Measurements from ENCODE around the gene PRKCE.

Gene PRKCE

DNA sequence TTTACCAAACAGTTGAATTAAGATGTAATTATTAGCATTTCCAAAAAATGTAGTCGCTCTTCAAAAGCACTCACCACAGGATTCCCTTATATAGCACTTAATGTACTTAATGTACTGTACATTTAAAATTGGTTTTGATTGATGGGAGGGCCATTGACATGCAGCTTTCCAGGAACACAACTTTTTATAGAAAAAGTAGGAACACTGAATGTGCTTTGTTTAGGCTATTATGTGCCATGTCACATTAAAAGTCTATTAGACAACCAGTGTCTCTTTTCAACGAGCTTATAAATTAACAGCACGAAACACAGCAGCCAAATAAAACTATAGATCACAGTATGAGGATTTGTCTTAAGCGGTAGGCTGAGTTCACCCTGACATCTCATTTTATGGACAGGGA, 301.1 kb downstream of the PRKCE start:
- Histone ChIP-seq H3K27ac (ENCODE audit: low read length) (no peak overlapping the region), H3K36me3 (ENCODE audit: control insufficient read depth in 2 of 2, insufficient read depth in 2 of 2, low read length in 2 of 2) (no peaks in the 10 kb centered on the region), H3K4me1 (ENCODE audit: control insufficient read depth, insufficient read depth, low read length) (no peaks in the 10 kb centered on the region), H3K27me3 (ENCODE audit: control insufficient read depth in 1 of 2, insufficient read depth in 2 of 2, low read length in 2 of 2) (no peaks in the 10 kb centered on the region), H3K4me3 (ENCODE audit: low read length in 2 of 2) (no peak overlapping the region), H3K9ac (ENCODE audit: low read length in 2 of 2) (no peak overlapping the region), H3K9me3 (ENCODE audit: control insufficient read depth in 2 of 2, low read length in 2 of 2) (no peaks in the 10 kb centered on the region)

DNA sequence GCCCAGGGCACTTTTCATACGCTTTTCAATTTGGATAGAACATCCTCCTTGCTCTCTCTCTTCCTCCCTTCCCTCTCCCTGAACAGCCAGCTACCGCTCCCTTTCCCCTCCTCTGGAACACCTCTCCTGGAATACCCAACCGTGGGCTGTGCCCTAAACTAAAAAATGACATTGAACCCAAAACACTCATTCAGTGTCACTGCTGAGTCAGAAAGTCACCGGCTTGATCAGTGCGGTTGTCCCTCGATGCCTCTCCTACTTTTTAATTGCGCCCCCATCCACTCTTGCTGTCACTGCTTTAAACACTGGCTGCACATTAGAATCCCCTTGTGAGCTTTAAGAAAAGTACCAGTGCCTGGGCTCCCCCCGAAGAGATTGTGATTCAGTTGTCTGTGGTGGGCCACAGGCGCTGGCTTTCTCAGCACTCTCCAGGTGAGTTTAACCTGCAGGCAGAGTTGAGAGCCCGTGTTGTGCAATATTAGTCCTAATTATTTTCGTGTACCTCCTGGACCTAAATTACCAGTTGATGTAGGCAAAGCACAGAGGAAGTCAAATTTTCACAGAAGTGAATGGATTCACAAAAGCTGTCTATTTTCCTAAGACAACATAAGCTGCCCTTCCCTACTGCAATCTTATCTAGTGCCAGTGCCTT, 302.0 kb downstream of the PRKCE start:
- no peak overlapping the region for H3K27ac ChIP-seq (ENCODE audit: low read length)
- no peaks in the 10 kb centered on the region for H3K4me1 ChIP-seq (ENCODE audit: control insufficient read depth, insufficient read depth, low read length)
- no peak overlapping the region for H3K4me3 ChIP-seq (ENCODE audit: low read length in 2 of 2)
- H3K9me3 ChIP-seq (ENCODE audit: control insufficient read depth in 2 of 2, low read length in 2 of 2), result no peaks in the 10 kb centered on the region
- no peaks in the 10 kb centered on the region for H3K36me3 ChIP-seq (ENCODE audit: control insufficient read depth in 2 of 2, insufficient read depth in 2 of 2, low read length in 2 of 2)
- H3K27me3 ChIP-seq (ENCODE audit: control insufficient read depth in 1 of 2, insufficient read depth in 2 of 2, low read length in 2 of 2), result no peaks in the 10 kb centered on the region
- H3K9ac ChIP-seq (ENCODE audit: low read length in 2 of 2), result no peak overlapping the region

DNA sequence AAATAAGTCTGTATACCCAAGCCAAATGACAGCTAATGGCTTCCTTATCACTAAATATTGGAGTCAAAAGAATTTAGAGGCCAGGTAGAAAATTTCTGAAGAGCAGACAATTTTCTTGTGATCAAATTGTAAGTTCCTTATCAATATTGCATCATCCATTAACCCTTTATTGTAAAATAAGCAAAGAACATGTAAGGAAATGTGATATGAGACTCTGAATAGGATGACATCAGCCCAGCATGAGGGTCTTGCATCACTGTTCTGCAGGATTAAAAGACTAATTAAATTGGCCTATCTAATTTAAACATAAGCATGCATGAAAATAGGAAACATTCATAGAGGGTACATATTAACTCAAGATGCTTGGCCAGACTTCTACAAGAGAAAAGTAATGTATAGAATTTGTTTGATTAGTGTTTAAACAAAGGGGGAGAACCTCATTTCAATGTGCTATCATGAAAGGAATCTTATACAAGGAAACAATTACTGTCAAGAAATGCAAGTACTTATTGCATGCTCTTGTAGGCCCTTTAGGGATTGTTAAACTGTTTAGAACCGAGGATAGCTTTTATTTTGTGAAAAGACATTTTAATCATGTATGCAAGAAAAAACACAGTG, 302.9 kb downstream of the PRKCE start:
- no peaks in the 10 kb centered on the region for H3K9me3 ChIP-seq (ENCODE audit: control insufficient read depth in 2 of 2, low read length in 2 of 2)
- no peaks in the 10 kb centered on the region for H3K36me3 ChIP-seq (ENCODE audit: control insufficient read depth in 2 of 2, insufficient read depth in 2 of 2, low read length in 2 of 2)
- no peak overlapping the region for H3K27ac ChIP-seq (ENCODE audit: low read length)
- H3K4me1 ChIP-seq (ENCODE audit: control insufficient read depth, insufficient read depth, low read length), result no peaks in the 10 kb centered on the region
- H3K4me3 ChIP-seq (ENCODE audit: low read length in 2 of 2), result no peak overlapping the region
- no peaks in the 10 kb centered on the region for H3K27me3 ChIP-seq (ENCODE audit: control insufficient read depth in 1 of 2, insufficient read depth in 2 of 2, low read length in 2 of 2)
- no peak overlapping the region for H3K9ac ChIP-seq (ENCODE audit: low read length in 2 of 2)

DNA sequence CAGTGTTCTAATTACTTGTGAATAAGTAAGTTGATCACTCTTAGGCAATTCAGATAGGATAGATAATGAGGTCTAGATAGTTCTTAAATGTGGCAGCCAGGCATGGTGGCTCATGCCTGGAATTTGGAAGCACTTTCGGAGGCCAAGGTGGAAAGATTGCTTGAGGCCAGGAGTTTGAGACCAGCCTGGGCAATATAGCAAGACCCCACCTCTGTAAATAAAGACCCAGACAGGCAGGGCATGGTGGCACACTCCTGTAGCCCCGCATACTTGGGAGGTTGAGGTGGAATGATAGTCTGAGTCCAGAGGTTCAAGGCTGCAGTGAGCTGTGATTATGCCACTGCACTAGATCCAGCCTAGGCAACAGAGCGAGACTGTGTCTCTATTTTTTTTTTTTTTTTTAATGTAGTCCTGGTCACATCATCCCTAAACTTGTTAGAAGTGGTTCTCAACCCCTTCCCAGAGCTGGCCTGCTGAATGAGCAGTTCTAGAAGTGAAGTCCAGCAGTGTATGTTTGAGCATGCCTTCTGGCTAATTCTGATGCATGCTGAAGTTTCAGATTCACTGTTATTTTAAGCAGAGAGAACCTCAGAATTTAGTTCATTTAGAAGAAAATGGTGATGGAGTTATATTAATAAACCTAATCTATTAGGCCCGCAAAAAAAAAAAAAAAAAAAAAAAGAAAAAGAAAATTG, 306.2 kb downstream of the PRKCE start:
- H3K9ac ChIP-seq (ENCODE audit: low read length in 2 of 2), result no peak overlapping the region
- no peak overlapping the region for H3K27ac ChIP-seq (ENCODE audit: low read length)
- no peak overlapping the region for H3K4me3 ChIP-seq (ENCODE audit: low read length in 2 of 2)
- peaks cover 23% of the 10 kb centered on the region for H3K4me1 ChIP-seq (ENCODE audit: control insufficient read depth, insufficient read depth, low read length)
- no peaks in the 10 kb centered on the region for H3K27me3 ChIP-seq (ENCODE audit: control insufficient read depth in 1 of 2, insufficient read depth in 2 of 2, low read length in 2 of 2)
- H3K9me3 ChIP-seq (ENCODE audit: control insufficient read depth in 2 of 2, low read length in 2 of 2), result no peaks in the 10 kb centered on the region
- H3K36me3 ChIP-seq (ENCODE audit: control insufficient read depth in 2 of 2, insufficient read depth in 2 of 2, low read length in 2 of 2), result no peaks in the 10 kb centered on the region

DNA sequence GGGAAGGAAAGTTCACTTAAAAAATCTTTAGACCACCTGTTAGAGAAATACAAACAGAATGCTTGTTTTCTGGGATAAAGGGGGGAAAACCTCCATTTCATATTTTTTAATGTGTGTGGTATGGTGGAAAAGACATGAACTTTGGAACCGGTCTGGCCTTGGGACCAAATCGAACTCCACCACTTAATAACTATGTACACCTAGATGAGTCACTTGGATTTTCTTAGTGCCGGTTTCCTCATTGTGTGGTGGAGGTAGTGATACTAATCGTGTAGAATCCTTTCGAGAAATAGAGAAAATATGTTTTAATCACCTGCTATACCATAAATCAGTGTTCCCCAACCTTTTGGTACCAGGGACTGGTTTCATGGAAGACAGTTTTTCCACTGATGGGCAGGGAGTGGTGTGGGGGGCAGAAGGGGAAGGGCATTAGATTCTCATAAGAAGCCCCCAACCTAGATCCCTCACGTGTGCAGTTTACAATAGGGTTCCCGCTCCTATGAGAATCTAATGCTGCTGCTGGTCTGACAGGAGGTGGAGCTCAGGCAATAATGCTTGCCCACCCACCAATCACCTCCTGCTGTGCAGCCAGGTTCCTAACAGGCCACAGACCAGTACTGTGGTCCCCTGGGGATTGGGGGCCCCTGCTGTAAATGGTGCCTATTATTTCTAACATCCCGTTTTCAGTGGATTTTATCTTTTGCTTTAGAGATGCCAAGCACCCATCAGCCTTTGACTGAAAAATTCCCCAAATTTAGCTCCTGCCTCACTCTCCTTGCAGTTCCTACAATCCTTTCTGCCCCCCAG, 308.8 kb downstream of the PRKCE start:
- H3K9me3 ChIP-seq (ENCODE audit: control insufficient read depth in 2 of 2, low read length in 2 of 2), result no peaks in the 10 kb centered on the region
- H3K36me3 ChIP-seq (ENCODE audit: control insufficient read depth in 2 of 2, insufficient read depth in 2 of 2, low read length in 2 of 2), result no peaks in the 10 kb centered on the region
- H3K9ac ChIP-seq (ENCODE audit: low read length in 2 of 2), result no peak overlapping the region
- H3K4me3 ChIP-seq (ENCODE audit: low read length in 2 of 2), result no peak overlapping the region
- H3K4me1 ChIP-seq (ENCODE audit: control insufficient read depth, insufficient read depth, low read length), result peaks cover 35% of the 10 kb centered on the region
- no peak overlapping the region for H3K27ac ChIP-seq (ENCODE audit: low read length)
- no peaks in the 10 kb centered on the region for H3K27me3 ChIP-seq (ENCODE audit: control insufficient read depth in 1 of 2, insufficient read depth in 2 of 2, low read length in 2 of 2)

DNA sequence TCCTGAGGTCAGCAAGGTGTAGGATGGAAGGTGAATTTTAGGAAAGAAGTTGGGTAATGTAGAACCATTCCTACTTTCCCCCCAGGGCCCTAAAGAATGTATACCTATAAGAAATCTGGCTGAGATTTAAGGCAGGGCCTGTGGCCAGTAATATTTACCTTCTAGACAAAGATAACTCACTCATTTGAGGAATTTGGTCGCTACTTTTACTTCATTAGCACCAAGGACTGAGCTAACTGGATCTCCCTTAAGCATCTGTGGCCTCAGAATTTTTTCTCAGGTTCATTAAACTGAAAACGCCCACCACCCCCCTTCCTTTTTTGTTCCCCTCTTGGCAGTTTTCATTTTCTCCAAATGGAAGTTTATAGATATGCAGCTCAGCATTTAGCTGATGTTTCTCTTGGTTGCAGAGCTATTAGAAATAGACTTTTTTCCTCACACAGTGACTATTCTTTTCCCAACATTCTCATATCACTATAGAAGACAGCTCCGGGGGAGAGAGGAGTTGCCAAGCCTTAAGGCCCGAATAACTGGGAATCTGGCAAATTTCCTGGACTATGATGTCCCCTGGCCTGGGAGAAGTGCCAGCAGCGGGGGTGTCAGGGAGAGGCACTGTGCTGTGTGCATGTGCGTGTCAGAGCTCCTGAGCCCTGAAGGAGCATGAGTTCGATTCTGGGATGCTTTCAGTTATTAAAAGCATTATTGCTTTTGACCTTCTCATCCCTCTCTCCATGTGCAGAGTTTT, 310.9 kb downstream of the PRKCE start:
- Histone ChIP-seq H3K9me3 (ENCODE audit: control insufficient read depth in 2 of 2, low read length in 2 of 2) (no peaks in the 10 kb centered on the region), H3K27me3 (ENCODE audit: control insufficient read depth in 1 of 2, insufficient read depth in 2 of 2, low read length in 2 of 2) (no peaks in the 10 kb centered on the region), H3K27ac (ENCODE audit: low read length) (peak overlapping the region; percentile 31), H3K4me1 (ENCODE audit: control insufficient read depth, insufficient read depth, low read length) (peaks cover 35% of the 10 kb centered on the region), H3K36me3 (ENCODE audit: control insufficient read depth in 2 of 2, insufficient read depth in 2 of 2, low read length in 2 of 2) (no peaks in the 10 kb centered on the region), H3K9ac (ENCODE audit: low read length in 2 of 2) (no peak overlapping the region), H3K4me3 (ENCODE audit: low read length in 2 of 2) (peak overlapping the region in 1 of 2 donors; percentile 44)

DNA sequence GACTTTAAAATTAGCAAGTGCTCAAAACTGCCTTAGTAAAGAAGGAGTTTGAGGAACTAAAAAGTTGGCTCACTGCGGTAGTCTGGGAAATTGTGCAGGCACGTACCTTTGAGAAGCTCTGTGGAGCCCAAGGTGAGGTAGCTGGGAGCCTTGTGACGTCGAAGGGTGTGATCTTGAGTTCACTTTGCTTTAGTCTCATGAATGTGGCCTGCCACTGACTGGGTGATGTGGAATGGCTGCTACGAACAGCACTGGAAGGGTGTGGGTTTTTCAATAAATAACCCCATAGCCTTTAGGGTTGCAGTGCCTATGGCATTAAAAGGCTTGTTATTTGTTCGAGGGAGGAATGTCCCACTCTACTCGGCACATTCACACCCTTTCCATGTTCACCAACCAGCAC, 312.3 kb downstream of the PRKCE start:
- Histone ChIP-seq H3K9me3 (ENCODE audit: control insufficient read depth in 2 of 2, low read length in 2 of 2) (no peaks in the 10 kb centered on the region), H3K4me3 (ENCODE audit: low read length in 2 of 2) (no peak overlapping the region), H3K27ac (ENCODE audit: low read length) (no peak overlapping the region), H3K4me1 (ENCODE audit: control insufficient read depth, insufficient read depth, low read length) (peaks cover 37% of the 10 kb centered on the region), H3K36me3 (ENCODE audit: control insufficient read depth in 2 of 2, insufficient read depth in 2 of 2, low read length in 2 of 2) (no peaks in the 10 kb centered on the region), H3K9ac (ENCODE audit: low read length in 2 of 2) (no peak overlapping the region), H3K27me3 (ENCODE audit: control insufficient read depth in 1 of 2, insufficient read depth in 2 of 2, low read length in 2 of 2) (no peaks in the 10 kb centered on the region)

DNA sequence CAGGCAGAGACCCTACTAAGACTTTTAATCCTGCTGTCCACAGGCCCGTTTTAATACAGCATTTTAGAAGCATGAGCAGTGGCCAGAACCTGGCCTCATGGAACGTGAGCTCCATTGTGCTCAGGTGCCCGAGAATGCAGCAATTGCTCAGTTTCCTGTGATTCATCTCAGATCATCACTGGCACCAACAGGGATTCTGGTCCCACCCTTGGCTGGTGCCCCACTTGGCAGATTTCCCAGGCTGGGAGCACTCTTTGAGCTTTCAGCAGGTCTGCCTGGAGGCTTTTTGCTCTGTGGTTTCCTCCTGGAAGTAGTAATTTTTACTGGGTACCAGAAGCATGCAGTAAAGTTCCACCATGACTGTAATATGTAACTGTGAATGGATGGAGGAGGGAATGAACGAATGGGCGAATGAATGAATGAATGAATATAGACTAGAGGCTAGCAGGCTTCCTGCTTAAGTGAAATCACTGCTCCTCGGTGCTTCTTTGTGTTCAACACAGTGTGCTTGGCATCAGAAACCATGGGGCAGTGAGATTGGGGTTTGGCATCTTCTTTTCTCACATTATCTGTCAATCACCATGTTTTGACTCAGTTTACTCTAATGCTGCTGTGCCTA, 312.9 kb downstream of the PRKCE start:
- Histone ChIP-seq H3K27ac (ENCODE audit: low read length) (no peak overlapping the region), H3K9ac (ENCODE audit: low read length in 2 of 2) (peak overlapping the region in 1 of 2 donors; percentile 1), H3K9me3 (ENCODE audit: control insufficient read depth in 2 of 2, low read length in 2 of 2) (no peaks in the 10 kb centered on the region), H3K36me3 (ENCODE audit: control insufficient read depth in 2 of 2, insufficient read depth in 2 of 2, low read length in 2 of 2) (no peaks in the 10 kb centered on the region), H3K27me3 (ENCODE audit: control insufficient read depth in 1 of 2, insufficient read depth in 2 of 2, low read length in 2 of 2) (no peaks in the 10 kb centered on the region), H3K4me1 (ENCODE audit: control insufficient read depth, insufficient read depth, low read length) (peaks cover 39% of the 10 kb centered on the region), H3K4me3 (ENCODE audit: low read length in 2 of 2) (no peak overlapping the region)

DNA sequence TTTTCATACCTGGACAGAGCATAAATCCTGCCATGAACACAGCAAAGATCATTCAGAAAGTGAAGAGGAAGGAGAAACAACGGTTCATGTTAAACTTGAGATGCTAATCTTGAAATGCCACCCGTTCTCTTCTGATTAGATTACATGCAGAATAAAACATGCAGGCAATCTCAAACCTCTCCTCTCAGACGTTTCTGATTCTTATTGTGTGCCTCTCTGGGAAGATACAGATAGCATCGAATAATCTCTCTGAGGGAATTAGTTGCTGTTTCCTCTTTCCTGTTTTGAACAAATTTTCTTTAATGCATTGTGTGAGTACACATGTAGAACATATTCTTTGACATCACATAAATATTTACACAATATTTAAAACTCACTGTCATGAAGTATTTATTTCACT, 313.4 kb downstream of the PRKCE start:
- H3K4me3 ChIP-seq (ENCODE audit: low read length in 2 of 2), result no peak overlapping the region
- no peaks in the 10 kb centered on the region for H3K36me3 ChIP-seq (ENCODE audit: control insufficient read depth in 2 of 2, insufficient read depth in 2 of 2, low read length in 2 of 2)
- no peak overlapping the region for H3K27ac ChIP-seq (ENCODE audit: low read length)
- no peak overlapping the region for H3K9ac ChIP-seq (ENCODE audit: low read length in 2 of 2)
- H3K4me1 ChIP-seq (ENCODE audit: control insufficient read depth, insufficient read depth, low read length), result peaks cover 39% of the 10 kb centered on the region
- H3K9me3 ChIP-seq (ENCODE audit: control insufficient read depth in 2 of 2, low read length in 2 of 2), result no peaks in the 10 kb centered on the region
- no peaks in the 10 kb centered on the region for H3K27me3 ChIP-seq (ENCODE audit: control insufficient read depth in 1 of 2, insufficient read depth in 2 of 2, low read length in 2 of 2)
